ENCODE measurements around the gene KCNQ1OT1. TPM values are rescaled to one million over a fixed set of nuclear protein-coding genes. Genes with fewer than 3 reads are reported as not detected.

Gene KCNQ1OT1
- total RNA-seq, 1 donor, result 5.1 TPM

DNA sequence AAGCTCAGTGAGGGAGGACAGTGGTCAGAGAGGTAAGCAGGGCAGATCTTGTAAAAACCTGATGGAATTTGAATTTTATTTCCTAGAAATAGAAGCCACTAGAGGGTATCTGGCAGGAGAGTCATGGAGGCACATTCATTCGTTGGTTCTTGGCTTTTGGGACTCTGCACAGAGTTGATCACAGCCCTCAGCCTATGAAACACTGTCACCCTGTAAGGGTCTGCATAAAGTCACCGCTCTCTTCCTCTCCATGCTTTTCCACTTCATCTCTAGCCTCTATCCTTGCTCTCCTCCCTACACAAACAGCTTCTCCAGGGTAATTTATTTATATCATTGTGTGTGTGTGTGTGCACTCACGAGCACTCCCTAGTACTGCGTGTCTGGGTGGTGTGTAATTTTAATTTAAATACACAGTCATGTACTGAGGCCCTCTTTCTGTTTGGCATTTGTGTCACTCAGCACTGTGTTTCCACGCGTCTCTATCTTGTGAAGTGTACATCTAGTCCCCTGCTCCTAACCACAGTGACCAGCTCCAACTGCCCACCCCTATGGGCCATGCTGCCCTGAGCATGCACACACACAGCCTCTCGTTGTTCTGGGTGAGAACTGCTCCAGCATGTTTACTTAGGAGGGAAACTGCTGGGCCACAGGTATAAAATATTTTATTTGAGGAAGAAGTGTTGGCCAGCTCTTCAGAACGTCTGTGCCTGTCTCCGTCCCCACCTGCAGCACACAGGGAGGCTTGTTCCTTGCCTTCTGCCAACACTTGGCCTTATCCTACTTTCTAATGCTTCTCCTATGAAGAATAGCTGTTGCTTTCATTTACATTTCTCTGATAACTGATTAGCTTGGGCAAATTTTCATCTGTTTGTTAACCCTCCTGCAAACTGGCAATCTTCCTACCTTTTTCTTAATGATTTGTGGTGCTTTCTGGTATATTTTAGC, 4.5 kb downstream of the KCNQ1OT1 start:
- peaks cover 79% of the 10 kb centered on the region for H4K20me1 ChIP-seq (ENCODE audit: insufficient read depth, low read length)
- H3K4me2 ChIP-seq (ENCODE audit: insufficient read depth, low read length), result no peak overlapping the region
- H3K4me3 ChIP-seq (ENCODE audit: insufficient read depth, low read length), result no peak overlapping the region

DNA sequence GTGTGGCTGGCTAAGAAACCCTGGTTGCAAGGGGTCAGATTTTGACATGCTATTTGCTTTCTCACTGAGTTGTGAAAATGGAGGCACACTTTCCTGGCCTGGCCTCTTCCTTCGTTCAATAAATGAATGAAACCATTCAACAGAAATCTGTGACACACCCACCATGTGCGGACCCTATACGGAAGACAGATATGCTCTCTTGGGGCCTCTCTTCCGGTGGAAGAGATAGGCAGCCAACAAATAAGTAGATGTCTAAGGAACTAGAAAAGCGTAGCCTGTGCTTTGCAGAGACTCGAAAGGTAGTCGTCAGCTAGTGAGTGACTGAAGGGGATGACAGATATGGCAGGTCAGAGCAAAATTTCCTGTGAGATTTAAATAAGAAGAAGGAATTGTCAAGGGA, 5.3 kb downstream of the KCNQ1OT1 start:
- Histone ChIP-seq H3K4me1 (ENCODE audit: insufficient read depth, low read length) (peaks cover 19% of the 10 kb centered on the region), H3K9me3 (ENCODE audit: low read depth, low read length) (no peaks in the 10 kb centered on the region), H3K4me2 (ENCODE audit: insufficient read depth, low read length) (no peak overlapping the region), H3K79me2 (ENCODE audit: insufficient read depth, low read length) (peaks cover 100% of the 10 kb centered on the region), H2AFZ (ENCODE audit: low read length) (no peak overlapping the region), H3K36me3 (ENCODE audit: insufficient read depth, low read length) (peaks cover 10% of the 10 kb centered on the region), H3K27me3 (ENCODE audit: insufficient read depth, low read length) (no peaks in the 10 kb centered on the region), H3K27ac (ENCODE audit: low read depth, low read length) (no peak overlapping the region), H4K20me1 (ENCODE audit: insufficient read depth, low read length) (peaks cover 87% of the 10 kb centered on the region), H3K4me3 (ENCODE audit: insufficient read depth, low read length) (no peak overlapping the region)
- peak; percentile 89 for DNase-seq (ENCODE audit: insufficient read length, low spot score, missing footprints)
- TF ChIP-seq, protein P1, sequence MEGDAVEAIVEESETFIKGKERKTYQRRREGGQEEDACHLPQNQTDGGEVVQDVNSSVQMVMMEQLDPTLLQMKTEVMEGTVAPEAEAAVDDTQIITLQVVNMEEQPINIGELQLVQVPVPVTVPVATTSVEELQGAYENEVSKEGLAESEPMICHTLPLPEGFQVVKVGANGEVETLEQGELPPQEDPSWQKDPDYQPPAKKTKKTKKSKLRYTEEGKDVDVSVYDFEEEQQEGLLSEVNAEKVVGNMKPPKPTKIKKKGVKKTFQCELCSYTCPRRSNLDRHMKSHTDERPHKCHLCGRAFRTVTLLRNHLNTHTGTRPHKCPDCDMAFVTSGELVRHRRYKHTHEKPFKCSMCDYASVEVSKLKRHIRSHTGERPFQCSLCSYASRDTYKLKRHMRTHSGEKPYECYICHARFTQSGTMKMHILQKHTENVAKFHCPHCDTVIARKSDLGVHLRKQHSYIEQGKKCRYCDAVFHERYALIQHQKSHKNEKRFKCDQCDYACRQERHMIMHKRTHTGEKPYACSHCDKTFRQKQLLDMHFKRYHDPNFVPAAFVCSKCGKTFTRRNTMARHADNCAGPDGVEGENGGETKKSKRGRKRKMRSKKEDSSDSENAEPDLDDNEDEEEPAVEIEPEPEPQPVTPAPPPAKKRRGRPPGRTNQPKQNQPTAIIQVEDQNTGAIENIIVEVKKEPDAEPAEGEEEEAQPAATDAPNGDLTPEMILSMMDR (IDR thresholded peaks at IDR 0.05; ENCODE audit: extremely low read depth, low read depth, low read length), result no peak

More for the DNA sequence above, 4.5 kb downstream of the KCNQ1OT1 start:
- Histone ChIP-seq H3K27me3 (ENCODE audit: insufficient read depth, low read length) (no peaks in the 10 kb centered on the region), H3K9me3 (ENCODE audit: low read depth, low read length) (no peaks in the 10 kb centered on the region), H3K36me3 (ENCODE audit: insufficient read depth, low read length) (peaks cover 7% of the 10 kb centered on the region), H3K79me2 (ENCODE audit: insufficient read depth, low read length) (peaks cover 95% of the 10 kb centered on the region), H2AFZ (ENCODE audit: low read length) (no peak overlapping the region), H3K4me1 (ENCODE audit: insufficient read depth, low read length) (peaks cover 19% of the 10 kb centered on the region), H3K27ac (ENCODE audit: low read depth, low read length) (no peak overlapping the region)
- TF ChIP-seq, protein P1 (IDR thresholded peaks at IDR 0.05; ENCODE audit: extremely low read depth, low read depth, low read length), result no peak
- DNase-seq (ENCODE audit: insufficient read length, low spot score, missing footprints), result peak; percentile 76

DNA sequence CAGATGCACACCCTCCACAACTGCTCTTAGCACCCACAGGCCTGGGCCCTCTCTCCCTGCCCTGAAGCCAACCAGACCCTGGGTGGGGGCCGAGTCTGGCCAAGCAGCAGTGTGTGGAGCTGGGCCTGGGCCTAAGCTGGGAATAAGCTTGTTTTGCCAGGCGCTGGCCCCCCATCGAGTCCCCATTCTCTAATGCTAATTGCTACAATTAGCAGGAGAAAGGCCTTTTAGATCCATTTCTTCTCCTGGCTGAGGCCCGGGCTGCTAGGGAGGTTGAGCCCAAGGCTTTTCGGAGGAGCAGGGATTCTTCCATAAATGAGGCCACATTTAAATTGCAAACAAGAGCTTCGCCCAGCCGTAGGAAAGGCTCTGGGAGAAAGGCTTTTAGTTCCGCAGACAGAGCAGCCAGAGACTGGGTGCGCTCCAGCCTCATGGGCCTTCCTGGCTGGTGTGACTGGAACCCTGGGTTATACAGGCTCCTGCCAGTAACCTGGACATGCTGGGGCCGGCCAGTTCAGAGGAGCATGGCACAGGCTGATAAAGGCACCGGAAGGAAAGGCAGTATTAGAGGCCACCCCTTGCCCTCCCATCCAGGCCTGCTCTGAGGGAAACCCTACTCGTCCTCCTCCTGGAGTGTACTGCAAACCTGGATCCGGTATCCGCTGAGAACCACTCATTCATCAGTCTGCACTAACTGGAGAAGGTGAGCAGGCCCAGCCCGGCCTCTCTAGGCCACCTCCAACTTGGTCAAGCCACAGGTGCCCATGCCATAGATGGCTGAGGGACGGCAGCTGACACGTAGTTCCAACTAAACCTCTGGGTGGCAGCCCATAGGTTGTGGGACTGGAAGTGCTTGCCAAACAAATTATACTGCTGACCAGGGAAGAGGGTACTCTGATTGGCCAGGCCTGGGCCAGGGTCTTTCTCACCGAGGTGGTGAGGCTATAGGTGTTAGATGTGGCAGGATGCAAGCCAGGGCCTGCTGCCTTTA, 6.2 kb downstream of the KCNQ1OT1 start:
- no peak overlapping the region for H3K27ac ChIP-seq (ENCODE audit: low read depth, low read length)

More for the DNA sequence above, 6.2 kb downstream of the KCNQ1OT1 start:
- Histone ChIP-seq H3K9me3 (ENCODE audit: low read depth, low read length) (no peaks in the 10 kb centered on the region), H3K27me3 (ENCODE audit: insufficient read depth, low read length) (no peaks in the 10 kb centered on the region), H3K4me3 (ENCODE audit: insufficient read depth, low read length) (no peak overlapping the region), H3K36me3 (ENCODE audit: insufficient read depth, low read length) (peaks cover 10% of the 10 kb centered on the region), H2AFZ (ENCODE audit: low read length) (no peak overlapping the region), H4K20me1 (ENCODE audit: insufficient read depth, low read length) (peaks cover 89% of the 10 kb centered on the region), H3K4me2 (ENCODE audit: insufficient read depth, low read length) (no peak overlapping the region), H3K79me2 (ENCODE audit: insufficient read depth, low read length) (peaks cover 100% of the 10 kb centered on the region), H3K4me1 (ENCODE audit: insufficient read depth, low read length) (peaks cover 19% of the 10 kb centered on the region)
- peak; percentile 42 for DNase-seq (ENCODE audit: insufficient read length, low spot score, missing footprints)
- TF ChIP-seq, protein P1 (IDR thresholded peaks at IDR 0.05; ENCODE audit: extremely low read depth, low read depth, low read length), result no peak

Data from osteoblast (primary cell).